Esophagus muscularis mucosa (tissue), 4 donors: ENCODE measurements around the gene ZRANB3. TPM values are rescaled to one million over a fixed set of nuclear protein-coding genes. Genes with fewer than 3 reads are reported as not detected.

Experiments used
- DNase-seq: peaks from one replicate; pipeline ENCODE4 v3.0.0-alpha.2; 2017; ENCODE audit errors: extremely low spot score
- H3K27ac ChIP-seq, 4 donors: fragments of 200-600 bp; sonication (generic); replicated peaks in 1 of 4; 1 replicate in 3 of 4; 2 replicates in 1 of 4; pipeline ENCODE4 v1.5.1; 2016 to 2019; ENCODE audit warnings: mild to moderate bottlenecking in 1 of 4
- H3K27me3 ChIP-seq, 4 donors: fragments of 200-600 bp; sonication (generic); one replicate each; pipeline versions ENCODE4 v1.5.1 to v1.6.0; 2016 to 2019
- H3K36me3 ChIP-seq, 4 donors: fragments of 200-600 bp; sonication (generic); one replicate each; pipeline ENCODE4 v1.5.1; 2016 to 2019
- H3K4me1 ChIP-seq, 4 donors: fragments of 200-600 bp; sonication (generic); one replicate each; pipeline ENCODE4 v1.5.1; 2016 to 2019
- H3K4me3 ChIP-seq, 4 donors: fragments of 200-600 bp; sonication (generic); 1 replicate in 2 of 4; 2 replicates in 2 of 4; pipeline ENCODE4 v1.5.1; 2016 to 2019; ENCODE audit warnings: mild to moderate bottlenecking in 4 of 4, moderate library complexity in 1 of 4
- H3K9me3 ChIP-seq, 4 donors: fragments of 200-600 bp; sonication (generic); 1 replicate in 3 of 4; 2 replicates in 1 of 4; pipeline ENCODE4 v1.5.1; 2016 to 2019
- CTCF ChIP-seq, 3 experiments: fragments of 200-600 bp in 2 of 3; fragments of 450-650 bp in 1 of 3; sonication (generic) in 2 of 3; IDR thresholded peaks; one replicate each; pipeline ENCODE4 v1.5.1; 2017 to 2019; ENCODE audit warnings: antibody characterized with exemption in 3 of 3, mild to moderate bottlenecking in 2 of 3, moderate library complexity in 1 of 3
- EP300 ChIP-seq: sonication (generic); formaldehyde crosslinking; IDR thresholded peaks from one replicate; pipeline ENCODE4 v1.6.1; 2017; ENCODE audit warnings: antibody characterized with exemption
- POLR2A ChIP-seq: fragments of 450-650 bp; IDR thresholded peaks from one replicate; pipeline ENCODE4 v1.6.1; 2017; ENCODE audit warnings: antibody characterized with exemption, moderate library complexity, mild to moderate bottlenecking, low read depth
- POLR2AphosphoS5 ChIP-seq, 2 donors: sonication (generic); formaldehyde crosslinking; IDR thresholded peaks; one replicate each; pipeline ENCODE4 v1.6.1; 2017; ENCODE audit warnings: antibody characterized with exemption in 2 of 2
- WGBS: methylation state at CpG from one replicate; pipeline ENCODE4 v1.1.5; 2018; 5-methylcytosine and 5-hydroxymethylcytosine counted together
- intact Hi-C: fragments of 100-400 bp; cut with DNase I; formaldehyde crosslinking; loops from one replicate; pipeline ENCODE4 v1.15.1; 2023
- total RNA-seq, 4 donors: library from RNA; depleted of rRNA; stranded (reverse); fragments of >200 nt; gene quantifications; one replicate each; pipeline versions ENCODE4 v1.1.0 to v1.2.1, GENCODE V29; 2016

Gene ZRANB3
- total RNA-seq, 4 donors from 2014 or later: 1.8 to 4.6 (median 2.9) TPM

DNA sequence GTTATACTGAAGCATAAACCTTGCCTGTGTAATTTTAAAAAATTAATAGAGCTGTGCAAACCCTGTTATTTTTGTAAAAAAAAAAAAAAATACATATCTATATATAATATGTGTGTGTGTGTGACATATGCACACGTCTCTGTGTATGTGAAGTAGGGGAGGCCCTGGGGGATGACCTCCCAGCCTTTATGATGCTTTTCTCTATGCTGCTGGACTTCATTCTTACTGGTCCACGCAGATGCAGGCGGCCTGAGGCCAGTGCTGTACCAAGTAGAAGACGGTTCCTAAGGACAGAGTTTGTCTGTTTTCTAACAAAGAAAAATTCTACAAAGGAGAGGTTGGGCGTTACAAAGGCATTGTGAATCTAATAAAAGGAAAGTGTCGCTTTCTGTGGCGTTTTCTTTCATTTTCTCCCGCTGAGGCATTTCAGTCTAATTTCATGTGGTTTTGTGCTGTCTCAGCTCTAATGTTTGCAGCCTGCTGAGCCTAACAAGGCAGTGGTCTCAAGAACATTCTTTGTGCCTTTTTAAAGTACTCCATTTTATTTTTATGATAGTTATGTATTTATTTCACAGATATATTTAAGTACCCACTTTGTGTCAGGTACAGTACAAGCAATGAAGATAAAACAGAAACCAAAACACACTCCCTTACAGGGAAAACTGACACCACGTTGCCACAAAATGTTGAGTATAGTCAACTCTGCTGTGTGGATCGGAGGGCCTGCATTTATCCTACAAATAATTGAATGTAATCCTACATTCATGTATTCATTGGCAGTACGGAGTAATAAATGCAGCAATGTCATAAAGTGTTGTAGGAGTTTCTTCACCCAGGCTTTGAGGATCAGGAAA, 360.9 kb downstream of the ZRANB3 start:
- intact Hi-C loops: no loop called here
- H3K9me3 ChIP-seq: no peaks in the 10 kb centered on the region
- WGBS: 95% methylated on average over 11 of the region's 11 CpGs
- H3K4me3 ChIP-seq: no peak overlapping the region
- no peaks in the 10 kb centered on the region for H3K27me3 ChIP-seq
- no peak for TF ChIP-seq EP300
- TF ChIP-seq POLR2AphosphoS5 (IDR thresholded peaks at IDR 0.05): no peak
- no peak for TF ChIP-seq POLR2A
- TF ChIP-seq CTCF (IDR thresholded peaks at IDR 0.05): no peak
- no peaks in the 10 kb centered on the region for H3K4me1 ChIP-seq
- no peak for DNase-seq
- H3K27ac ChIP-seq: no peak overlapping the region
- peaks cover 30 to 98% (median 68%) of the 10 kb centered on the region in 4 donors for H3K36me3 ChIP-seq

DNA sequence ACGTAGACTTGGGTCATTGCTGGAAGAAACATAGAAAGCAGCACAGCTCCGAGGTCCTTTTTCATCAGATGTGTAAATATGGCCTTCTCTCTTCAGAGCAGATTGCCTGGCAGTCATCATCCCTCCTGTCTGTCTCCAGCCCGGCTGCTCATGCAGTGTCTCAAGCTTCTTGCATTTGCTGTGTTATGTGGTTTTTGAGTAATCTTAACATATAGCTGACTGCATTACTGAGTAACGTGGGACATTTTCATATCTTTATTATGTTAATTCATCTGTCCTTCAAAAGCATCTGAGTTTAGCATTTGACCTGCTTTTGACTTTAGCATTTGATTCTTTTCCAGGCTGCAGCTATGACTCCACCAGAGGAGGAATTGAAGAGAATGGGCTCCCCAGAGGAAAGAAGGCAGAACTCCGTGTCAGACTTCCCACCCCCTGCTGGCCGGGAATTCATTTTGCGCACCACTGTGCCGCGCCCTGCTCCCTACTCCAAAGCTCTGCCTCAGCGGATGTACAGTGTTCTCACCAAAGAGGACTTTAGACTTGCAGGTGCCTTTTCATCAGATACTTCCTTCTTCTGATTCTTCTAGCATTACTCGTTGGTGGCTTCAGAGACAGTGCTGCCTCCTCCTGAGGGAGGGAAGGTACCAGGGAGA, 362.7 kb downstream of the ZRANB3 start:
- H3K36me3 ChIP-seq: peaks cover 30 to 100% (median 86%) of the 10 kb centered on the region in 4 donors
- WGBS: 89% methylated on average over 11 of the region's 11 CpGs
- no peak for DNase-seq
- TF ChIP-seq EP300 (no peak), CTCF (IDR thresholded peaks at IDR 0.05) (no peak), POLR2A (no peak), POLR2AphosphoS5 (IDR thresholded peaks at IDR 0.05) (no peak)
- intact Hi-C loops: no loop called here
- no peak overlapping the region for H3K27ac ChIP-seq
- no peak overlapping the region for H3K4me3 ChIP-seq
- no peaks in the 10 kb centered on the region for H3K9me3 ChIP-seq
- no peaks in the 10 kb centered on the region for H3K4me1 ChIP-seq
- H3K27me3 ChIP-seq: no peaks in the 10 kb centered on the region

DNA sequence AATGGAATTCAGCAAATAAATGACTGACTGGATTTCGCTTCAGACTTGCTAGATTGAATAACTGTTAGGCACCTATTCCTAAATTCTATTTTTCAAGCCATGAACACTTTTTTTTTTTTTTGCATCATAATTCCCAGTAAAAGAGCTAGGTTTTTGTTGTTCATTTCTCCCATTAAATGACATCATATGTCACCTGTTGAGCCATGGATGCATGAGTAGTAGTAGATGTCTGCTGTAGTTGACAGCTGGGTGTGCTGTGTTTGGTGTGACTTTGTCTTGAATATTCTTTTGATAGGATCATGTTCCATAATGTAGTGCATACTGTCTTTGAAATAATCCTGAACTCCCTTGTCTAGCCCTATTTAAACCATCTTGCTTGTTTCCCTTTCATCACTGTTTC, 363.7 kb downstream of the ZRANB3 start:
- Histone ChIP-seq H3K36me3 (peaks cover 30 to 100% (median 90%) of the 10 kb centered on the region in 4 donors), H3K9me3 (no peaks in the 10 kb centered on the region), H3K4me3 (no peak overlapping the region), H3K27ac (no peak overlapping the region), H3K4me1 (no peaks in the 10 kb centered on the region), H3K27me3 (no peaks in the 10 kb centered on the region)
- 98% methylated on average over 1 of the region's 1 CpG for WGBS
- DNase-seq: no peak
- intact Hi-C loops: no loop called here
- TF ChIP-seq EP300: no peak
- no peak for TF ChIP-seq CTCF (IDR thresholded peaks at IDR 0.05)
- no peak for TF ChIP-seq POLR2AphosphoS5 (IDR thresholded peaks at IDR 0.05)
- no peak for TF ChIP-seq POLR2A

GRCh38 chr2:135164431-135164830, 366.6 kb downstream of the ZRANB3 start:
- H3K9me3 ChIP-seq: no peaks in the 10 kb centered on the region
- DNase-seq: no peak
- no peak overlapping the region for H3K27ac ChIP-seq
- no peaks in the 10 kb centered on the region for H3K4me1 ChIP-seq
- TF ChIP-seq POLR2A (no peak), CTCF (IDR thresholded peaks at IDR 0.05) (no peak), POLR2AphosphoS5 (IDR thresholded peaks at IDR 0.05) (no peak), EP300 (no peak)
- no peaks in the 10 kb centered on the region for H3K27me3 ChIP-seq
- WGBS: 83% methylated on average over 3 of the region's 3 CpGs
- peaks cover 16 to 85% (median 67%) of the 10 kb centered on the region in 4 donors for H3K36me3 ChIP-seq
- intact Hi-C loops: no loop called here
- no peak overlapping the region for H3K4me3 ChIP-seq
